ENCODE results near the gene MRPS18B.

DNA sequence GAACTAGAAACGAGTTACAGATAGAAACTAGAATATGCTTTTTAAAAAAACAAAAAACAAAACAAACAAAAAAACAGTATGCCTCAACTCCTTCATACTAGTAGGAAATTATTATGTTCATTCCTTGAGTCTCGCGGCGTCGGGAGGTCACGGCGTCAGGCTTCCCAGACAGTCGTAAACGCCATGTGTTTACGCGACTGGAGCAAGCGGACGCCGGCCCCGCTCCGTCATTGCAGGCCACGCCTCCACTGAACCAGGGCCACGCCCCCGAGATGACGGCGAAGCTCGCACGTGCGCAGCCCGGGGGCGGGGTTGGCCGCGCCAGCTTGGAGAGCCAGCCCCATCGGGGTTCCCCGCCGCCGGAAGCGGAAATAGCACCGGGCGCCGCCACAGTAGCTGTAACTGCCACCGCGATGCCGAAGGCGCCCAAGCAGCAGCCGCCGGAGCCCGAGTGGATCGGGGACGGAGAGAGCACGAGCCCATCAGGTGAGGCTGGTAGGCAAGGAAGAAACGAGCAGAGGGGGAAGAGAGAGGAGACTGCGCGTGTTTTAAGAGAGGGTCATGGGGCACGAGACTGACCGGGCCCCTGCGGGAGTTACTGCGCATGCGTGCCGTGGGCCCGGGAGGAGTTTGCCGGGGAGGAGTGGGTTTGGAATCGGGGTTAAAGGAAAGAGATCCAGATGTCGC, 46.4 kb upstream of the MRPS18B start, which contains the start of gene ABCF1:
- TF ChIP-seq, protein P1, sequence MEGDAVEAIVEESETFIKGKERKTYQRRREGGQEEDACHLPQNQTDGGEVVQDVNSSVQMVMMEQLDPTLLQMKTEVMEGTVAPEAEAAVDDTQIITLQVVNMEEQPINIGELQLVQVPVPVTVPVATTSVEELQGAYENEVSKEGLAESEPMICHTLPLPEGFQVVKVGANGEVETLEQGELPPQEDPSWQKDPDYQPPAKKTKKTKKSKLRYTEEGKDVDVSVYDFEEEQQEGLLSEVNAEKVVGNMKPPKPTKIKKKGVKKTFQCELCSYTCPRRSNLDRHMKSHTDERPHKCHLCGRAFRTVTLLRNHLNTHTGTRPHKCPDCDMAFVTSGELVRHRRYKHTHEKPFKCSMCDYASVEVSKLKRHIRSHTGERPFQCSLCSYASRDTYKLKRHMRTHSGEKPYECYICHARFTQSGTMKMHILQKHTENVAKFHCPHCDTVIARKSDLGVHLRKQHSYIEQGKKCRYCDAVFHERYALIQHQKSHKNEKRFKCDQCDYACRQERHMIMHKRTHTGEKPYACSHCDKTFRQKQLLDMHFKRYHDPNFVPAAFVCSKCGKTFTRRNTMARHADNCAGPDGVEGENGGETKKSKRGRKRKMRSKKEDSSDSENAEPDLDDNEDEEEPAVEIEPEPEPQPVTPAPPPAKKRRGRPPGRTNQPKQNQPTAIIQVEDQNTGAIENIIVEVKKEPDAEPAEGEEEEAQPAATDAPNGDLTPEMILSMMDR (IDR thresholded peaks at IDR 0.05; ENCODE audit: borderline replicate concordance, extremely low read depth, low read length, poor library complexity, severe bottlenecking), result no peak
- TF ChIP-seq EZH2 (IDR thresholded peaks at IDR 0.05; ENCODE audit: borderline replicate concordance, low read depth, low read length, severe bottlenecking), result no peak

Measured in DND-41 (cell line).